Posterior vena cava (tissue), 2 donors: ENCODE measurements around the gene PHLPP2. TPM values are rescaled to one million over a fixed set of nuclear protein-coding genes. Genes with fewer than 3 reads are reported as not detected.

Experiments
- DNase-seq: peaks from one replicate; pipeline ENCODE4 v3.0.0-alpha.2; 2020; ENCODE audit warnings: low spot score
- intact Hi-C, 2 donors: fragments of 100-400 bp; cut with DNase I; formaldehyde crosslinking; loops; one replicate each; pipeline versions ENCODE4 v1.14.1 to v1.14.2; 2022 to 2023
- total RNA-seq, 2 donors: library from RNA; stranded (reverse); fragmentation: NEBNext Ultra II Directional; extraction: Animal tissue kit (Norgen Biotek cat#: 25700); gene quantifications; one replicate each; pipeline ENCODE4 v1.2.1, GENCODE V29; 2021
- donor health status: DM: yes; HTN: yes; CAD: no.
- donor health status: DM: yes; HTN: yes; CAD: no.

PHLPP2 gene
- total RNA-seq, 2 donors from 2014 or later: 6.3 to 9.1 TPM

DNA sequence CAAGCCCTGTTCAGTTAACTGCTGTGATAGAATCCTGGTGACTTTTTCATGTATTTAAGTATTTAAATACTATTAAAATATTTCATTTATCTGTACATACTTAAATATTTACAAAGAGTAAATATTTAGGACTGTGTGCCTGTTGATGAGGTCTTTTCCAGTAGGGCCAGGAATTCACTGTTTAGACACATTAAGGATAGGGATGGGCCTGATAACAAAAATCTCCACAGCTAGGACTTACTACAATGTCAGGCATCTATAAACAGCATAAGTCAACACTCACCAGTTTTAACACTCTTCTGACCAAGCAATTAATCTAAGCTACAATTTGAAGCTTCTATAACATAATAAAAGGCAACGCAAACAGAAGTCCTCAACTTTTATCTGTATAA lies 50.9 kb downstream of the PHLPP2 start:
- intact Hi-C loops: loop anchor here in 1 of 2 donors (10.0 kb wide), 1 partner anchor 61 kb away; no protein-coding TSS in a partner anchor
- no peak for DNase-seq

DNA sequence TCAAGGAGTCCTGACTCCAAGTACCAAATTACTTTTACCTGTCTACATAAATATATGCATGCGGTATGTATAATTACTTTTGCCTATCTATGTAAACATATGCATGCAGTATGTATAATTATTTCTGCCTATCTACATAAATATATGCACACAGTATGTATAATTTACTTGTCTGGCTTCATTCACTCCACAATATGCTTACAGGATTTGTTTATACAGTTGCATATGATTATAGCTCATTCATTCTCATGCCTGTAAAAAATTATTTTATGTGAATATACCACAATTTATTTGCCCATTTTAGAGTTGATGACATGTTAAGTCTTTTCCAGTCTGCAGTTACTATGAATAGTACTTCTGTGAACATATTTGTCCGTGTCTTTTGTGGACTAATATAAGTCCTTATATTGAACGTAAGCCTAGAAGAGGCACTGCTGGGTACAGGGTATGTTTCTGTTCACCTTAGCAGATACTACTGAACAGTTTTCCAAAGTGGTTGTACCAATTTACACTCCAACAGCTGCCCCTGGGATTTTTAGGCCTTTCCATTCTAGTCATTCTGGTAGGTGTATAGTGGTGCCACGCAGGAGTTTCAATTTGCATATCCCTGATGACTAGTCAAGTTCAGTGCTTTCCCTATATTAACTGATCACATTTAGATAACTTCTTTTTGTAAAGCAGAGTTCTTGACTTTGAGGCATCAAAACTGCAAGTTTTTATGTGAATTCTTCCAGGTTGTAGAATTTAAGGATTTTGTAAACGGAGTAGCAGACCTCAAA lies 51.5 kb downstream of the PHLPP2 start:
- DNase-seq: no peak
- intact Hi-C loops: loop anchor here in 1 of 2 donors (10.0 kb wide), 1 partner anchor 62 kb away; no protein-coding TSS in a partner anchor

DNA sequence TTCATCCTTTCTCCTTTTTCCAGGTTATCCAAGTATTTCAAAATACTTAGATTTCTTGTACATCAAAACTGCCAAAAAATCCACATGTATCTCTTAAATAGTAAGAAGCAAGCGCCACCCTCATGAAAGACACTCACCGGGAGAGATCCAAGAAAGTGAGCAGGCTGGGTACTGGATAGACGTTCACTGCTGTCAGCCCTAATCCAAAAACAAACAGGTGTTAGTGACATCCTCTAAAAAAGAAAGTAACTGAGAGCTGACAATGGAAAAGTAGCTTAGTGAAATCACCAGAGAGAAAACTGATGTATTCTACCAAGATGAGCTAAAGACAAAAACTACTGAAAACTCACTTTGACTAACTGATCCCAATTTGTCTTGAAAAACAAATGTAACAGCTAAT lies 52.4 kb downstream of the PHLPP2 start:
- intact Hi-C loops: loop anchor here in 1 of 2 donors (10.0 kb wide), 1 partner anchor 63 kb away; no protein-coding TSS in a partner anchor
- no peak for DNase-seq

DNA sequence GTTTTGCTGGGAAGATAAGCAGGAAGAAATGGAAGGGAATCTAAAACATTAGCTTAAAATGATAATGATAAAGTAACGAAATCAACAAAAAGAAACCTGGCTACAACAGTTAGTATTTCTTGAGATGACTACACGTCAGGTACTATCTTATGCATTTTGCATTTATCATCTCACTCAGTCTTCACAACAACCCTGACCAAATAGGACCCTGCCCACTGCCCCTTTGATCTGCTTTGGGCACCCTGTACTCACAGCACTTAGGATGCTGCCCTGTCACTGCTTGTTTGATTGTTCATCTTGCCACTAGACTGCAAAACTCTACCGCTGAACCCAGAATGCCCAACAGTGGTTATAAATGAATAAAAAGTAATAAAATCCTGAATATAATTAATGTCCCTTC lies 53.3 kb downstream of the PHLPP2 start:
- no peak for DNase-seq
- intact Hi-C loops: loop anchor here in 1 of 2 donors (10.0 kb wide), 1 partner anchor 64 kb away; no protein-coding TSS in a partner anchor

DNA sequence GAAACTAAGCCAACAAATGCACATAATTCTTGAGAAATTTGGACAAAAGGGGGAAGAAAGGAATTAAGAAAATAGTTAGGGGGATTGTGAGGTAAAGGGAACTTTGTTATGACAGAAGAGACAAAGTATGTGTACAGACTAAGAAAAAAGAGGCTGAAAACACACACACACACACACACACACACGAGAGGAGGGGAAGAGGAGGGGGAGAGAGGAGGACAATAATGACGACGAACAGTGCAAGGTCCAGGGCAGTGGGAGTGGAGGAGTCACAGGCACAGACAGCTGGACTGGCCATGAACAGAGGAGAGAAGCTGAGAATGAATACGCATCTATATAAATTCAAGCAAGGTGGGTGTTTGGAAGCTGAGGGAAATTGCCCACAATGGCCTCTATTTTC lies 54.0 kb downstream of the PHLPP2 start:
- no peak for DNase-seq
- intact Hi-C loops: loop anchor here in 1 of 2 donors (10.0 kb wide), 1 partner anchor 64 kb away; no protein-coding TSS in a partner anchor

DNA sequence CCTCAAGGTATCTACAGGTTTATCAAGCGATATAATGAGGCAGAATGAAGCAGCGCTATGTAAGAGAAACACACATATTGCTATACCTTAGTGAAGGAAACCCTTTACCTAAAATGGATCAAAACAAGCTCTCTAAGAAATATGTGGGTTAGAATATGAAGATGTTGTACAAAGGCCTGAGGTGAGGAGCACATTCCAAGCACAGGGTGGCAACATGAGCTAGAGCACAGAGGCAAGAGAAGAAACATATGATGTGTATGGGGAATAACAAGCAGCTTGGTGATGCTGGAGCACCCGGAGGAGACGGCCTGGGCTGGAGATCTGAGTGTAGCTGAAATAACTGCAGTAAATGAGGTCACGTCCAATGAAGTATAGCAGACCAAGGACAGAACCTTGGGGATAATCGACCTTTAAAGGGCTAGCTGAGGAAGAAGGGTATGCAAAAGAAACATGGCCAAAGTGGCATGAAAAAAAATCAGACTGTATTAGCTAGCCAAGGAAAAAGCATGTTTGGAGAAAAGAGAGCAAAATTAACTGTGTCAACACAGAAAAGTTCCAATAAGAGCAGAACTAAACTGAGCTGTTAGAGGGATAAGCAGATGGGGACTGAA lies 54.5 kb downstream of the PHLPP2 start:
- no peak for DNase-seq
- intact Hi-C loops: loop anchor here in 1 of 2 donors (10.0 kb wide), 1 partner anchor 65 kb away; no protein-coding TSS in a partner anchor

DNA sequence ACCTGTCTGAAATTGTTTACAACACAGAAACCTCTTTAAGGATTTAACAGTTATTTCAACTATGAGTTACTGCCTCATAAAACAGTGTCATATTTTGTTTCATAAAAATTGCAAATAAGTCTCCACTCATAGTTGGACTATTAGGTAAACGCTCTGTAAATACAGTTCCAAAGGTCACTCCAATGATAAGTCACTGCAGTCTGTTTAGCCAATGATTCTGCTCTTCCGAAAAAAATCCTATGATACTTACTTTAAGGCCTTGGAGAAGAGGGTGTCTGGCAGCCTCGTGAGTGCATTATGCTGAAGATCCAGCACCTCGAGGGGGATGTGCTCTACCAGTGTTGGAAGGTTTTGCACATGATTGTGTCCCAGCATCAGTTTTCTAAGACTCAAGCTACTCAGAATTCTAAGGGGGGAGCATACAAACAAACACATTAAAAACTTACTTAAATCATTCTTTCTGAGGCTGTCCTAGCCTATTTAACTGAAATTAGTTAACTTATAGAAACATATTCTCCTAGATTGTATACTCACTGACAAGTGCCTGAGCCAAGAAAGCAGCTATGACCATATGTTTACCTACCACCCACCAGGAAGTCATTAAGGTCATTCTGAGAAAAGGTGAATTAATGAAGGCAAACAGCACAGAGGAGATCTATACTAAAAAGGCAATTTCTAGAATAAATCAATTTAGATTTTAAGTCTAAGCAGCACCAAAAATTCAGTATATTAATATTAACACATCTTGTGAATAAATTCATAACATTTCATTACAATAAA lies 57.4 kb downstream of the PHLPP2 start:
- no peak for DNase-seq

DNA sequence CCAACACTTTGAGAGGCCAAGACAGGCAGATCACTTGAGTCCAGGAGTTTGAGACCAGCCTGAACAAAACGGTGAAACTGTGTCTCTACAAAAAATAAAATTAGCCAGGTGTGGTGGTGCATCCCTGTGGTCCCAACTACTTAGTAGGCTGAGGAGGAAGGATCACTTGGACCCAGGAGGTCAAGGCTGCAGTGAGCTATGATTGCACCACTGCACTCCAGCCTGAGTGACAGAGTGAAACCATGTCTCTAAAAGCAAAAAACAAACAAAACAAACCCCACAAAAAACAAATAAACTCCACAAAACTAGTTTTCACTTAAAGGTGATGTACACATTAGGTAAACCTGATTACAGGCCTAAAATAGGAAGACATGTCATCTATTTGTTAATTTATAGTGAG lies 58.2 kb downstream of the PHLPP2 start:
- intact Hi-C loops: no loop called here
- DNase-seq: no peak

More for the DNA sequence above, 57.4 kb downstream of the PHLPP2 start:
- intact Hi-C loops: no loop called here

DNA sequence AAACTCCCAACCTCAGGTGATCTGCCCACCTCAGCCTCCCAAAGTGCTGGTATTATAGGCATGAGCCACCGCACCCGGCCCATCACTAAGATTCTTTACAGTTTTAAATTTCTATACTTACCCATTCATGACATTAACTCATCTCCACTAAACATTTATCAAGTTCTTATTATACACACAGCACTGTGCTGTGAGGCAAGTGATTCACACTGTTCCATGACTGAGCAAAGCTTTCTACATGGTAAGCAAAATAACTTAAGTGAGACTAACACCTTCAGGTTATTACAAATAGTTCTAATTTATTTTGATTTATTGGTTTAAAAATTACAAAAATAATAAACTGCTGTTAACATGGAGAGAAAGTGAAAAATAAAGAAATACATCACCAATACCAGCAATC lies 65.0 kb downstream of the PHLPP2 start:
- no peak for DNase-seq
- intact Hi-C loops: no loop called here

DNA sequence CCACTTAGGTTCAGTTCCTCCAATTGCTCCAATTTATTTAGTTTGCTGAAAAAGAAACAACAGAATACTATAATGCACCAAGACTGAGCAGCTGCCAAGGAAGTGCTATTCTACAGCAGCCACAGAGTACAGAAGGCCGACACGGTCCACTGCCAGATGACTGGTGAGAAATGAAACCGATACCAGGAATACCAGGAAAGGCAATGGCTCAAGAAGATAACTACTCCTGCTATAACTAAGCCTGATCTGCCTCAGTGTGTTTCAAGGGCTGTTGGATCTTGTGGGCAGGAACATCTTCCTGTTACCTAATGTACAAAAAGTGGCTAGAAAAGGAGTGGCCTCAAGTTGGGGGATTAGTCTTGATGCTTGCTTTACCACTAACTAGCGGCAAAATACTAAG lies 65.7 kb downstream of the PHLPP2 start:
- intact Hi-C loops: no loop called here
- no peak for DNase-seq

DNA sequence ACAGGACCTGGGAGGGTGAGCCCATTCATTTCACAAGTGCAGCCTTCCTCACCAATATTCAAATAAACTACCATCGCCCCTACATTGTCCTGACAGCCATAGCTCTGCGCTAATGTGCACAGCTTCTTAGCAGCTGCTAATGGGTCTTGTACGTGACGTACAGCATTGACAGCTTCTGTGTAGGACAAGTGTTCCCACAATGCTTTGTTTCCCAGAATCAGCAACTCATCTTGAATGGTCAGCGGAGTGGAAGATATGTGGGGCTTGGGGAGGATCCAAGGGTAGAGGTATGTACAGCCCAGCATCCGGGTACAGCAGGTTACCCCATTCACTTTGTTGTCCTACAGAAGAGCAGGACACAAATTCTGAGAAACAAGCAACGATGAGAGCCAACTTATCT lies 74.8 kb downstream of the PHLPP2 start:
- DNase-seq: no peak
- intact Hi-C loops: no loop called here

DNA sequence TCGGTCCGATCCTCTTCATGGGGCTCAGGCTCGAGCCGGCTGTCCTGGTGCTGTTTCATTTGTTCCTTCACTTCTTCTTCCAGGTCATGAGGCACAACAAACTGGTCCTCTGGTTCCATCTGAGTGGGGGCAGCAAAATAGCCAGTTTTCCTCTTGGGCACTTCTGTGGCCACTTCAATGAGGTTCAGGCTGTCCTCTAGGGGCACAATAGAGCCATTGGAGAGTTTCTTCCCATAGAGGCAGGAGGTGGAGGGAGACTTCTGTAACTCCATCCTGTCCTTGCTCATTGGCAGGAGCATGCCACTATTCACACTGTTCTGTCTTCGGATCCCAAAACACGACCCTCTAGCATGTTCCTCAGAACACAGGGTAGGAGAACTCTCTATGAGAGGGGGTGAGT lies 75.6 kb downstream of the PHLPP2 start:
- intact Hi-C loops: no loop called here
- DNase-seq: no peak

DNA sequence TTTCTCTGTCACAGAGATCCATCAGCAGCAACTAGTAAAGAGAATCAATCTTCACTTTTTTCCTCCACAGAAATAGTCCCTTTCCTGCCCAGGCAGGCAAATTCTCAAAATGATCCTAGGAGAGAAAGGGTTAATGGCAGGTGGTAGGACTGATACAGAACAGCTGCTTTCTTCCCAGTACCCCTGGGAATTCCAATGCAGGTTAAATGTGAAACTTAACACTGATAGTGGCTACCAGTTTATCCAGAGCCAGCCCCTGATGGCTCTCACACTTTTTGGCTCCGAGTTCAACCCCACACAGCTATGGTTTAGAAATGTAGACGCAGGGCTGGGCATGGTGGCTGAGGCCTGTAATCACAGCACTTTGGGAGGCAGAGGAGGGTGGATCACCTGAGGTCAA lies 76.3 kb downstream of the PHLPP2 start:
- no peak for DNase-seq
- intact Hi-C loops: no loop called here

DNA sequence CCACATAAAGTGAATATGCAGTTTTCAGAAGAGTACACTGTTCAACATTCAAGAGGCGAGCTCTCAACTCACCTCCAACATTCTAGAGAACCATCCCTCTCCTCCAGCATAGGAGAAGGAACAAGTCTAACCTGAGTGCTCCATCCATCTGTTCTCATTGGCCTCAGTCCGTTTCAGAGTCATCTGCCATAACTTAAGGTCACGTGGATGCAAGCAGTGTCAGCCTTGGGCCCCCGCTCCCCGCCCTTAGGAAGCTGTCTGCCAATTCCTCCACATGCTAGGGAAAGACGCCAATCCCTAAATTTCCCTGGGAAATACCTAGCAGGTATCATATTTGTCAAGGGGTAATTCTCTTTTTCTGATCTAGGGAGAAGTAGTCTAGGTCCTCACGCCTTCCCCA lies 77.1 kb downstream of the PHLPP2 start:
- intact Hi-C loops: no loop called here
- no peak for DNase-seq

DNA sequence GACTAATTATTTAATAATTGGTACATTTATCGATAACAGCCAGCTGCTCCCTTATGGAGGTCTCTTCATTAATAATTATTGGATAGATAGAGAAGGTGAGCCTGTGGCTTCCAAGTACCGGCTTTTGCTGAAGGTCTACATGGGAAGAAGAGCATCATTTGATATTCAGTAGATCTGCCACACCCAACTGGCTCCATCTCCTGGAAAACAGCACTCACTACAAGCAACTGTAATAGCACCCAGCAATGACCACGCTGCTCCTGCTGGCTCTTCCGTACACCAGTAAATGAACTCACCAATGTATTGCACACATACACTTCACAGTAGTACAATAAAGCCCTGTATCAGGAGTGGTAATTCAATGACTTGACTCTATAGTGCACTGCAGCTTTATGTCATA lies 79.1 kb downstream of the PHLPP2 start:
- intact Hi-C loops: no loop called here
- DNase-seq: no peak

DNA sequence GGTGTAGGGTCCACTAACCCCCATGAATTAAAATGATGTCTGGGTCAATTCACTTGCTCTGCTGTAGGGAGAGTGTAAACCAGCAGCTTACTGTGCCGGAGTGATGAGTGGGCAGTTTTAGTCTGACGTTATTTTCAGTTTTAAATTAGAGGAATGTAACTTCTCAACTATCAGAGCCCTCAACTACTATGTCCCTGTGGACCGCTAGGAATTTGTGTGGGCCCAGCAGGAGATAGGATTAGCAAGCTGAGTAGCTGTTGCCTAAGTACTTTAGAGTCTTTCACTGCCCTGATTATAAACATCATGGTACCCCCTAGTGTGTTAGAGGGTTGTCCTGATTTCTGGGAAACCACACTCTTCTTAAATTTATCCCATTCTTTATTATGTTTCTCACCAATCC lies 87.1 kb downstream of the PHLPP2 start:
- DNase-seq: no peak
- intact Hi-C loops: no loop called here

DNA sequence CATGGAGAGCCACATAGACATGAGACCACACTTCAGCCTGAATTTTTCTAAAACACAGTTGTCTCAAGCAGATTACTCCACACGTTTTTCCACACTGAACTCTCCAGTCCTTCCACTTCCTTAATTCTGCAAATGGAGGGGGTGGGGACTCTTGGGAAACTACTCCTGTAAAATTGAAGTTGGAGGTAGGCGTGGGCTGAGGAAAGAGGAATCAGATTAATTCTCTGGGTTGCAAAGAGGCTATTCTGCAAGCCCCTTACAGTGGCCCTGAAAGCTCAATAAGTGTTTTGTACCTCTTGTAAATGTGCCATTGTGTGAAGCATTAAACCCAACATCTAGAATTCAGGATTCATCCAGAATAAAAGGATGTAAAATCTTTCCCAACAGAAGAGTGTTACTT lies 88.9 kb downstream of the PHLPP2 start:
- DNase-seq: no peak
- intact Hi-C loops: no loop called here

DNA sequence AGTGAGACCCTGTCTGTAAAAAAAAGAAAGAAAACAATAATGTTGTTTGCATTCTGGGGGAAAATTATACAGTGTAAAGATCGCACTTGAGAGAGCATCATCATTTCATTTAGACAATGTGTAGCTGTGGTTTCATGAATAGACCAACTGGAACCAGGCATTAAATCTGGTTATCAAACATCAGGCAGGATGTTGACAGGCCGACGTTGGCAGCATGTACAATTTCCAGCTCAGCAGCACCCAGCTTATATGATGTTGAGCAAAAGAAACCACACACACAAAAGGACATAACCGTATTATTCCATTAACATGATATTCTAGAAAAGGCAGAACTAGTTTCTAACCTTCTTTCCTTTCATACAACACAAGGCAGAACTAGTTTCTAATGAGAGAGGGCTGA lies 92.7 kb downstream of the PHLPP2 start:
- DNase-seq: no peak
- intact Hi-C loops: no loop called here

DNA sequence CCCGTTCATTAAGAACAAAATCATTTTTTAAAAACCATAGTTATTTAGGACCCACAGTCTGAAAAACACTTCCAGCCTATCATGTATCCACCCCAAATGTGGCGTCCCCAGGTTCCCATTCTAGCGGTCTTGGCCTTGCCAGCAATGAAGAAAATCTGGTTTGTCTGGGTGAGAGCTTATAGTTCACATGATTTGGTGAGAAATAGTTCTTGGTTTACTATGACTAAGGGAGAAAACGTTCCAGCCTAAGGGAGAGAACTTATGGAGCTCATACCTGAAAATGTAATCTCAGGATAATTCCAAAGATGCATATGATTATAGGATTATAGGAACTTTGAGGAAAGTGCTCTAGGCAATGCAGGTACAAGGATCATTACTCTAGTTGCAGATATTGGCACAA lies 93.7 kb downstream of the PHLPP2 start:
- intact Hi-C loops: no loop called here
- DNase-seq: no peak
